ENCODE data around the gene CTIF.

- no peak for TF ChIP-seq EZH2 (IDR thresholded peaks at IDR 0.05)
- TF ChIP-seq FOXP2 (optimal IDR thresholded peaks at IDR 0.05; ENCODE audit: control extremely low read depth, extremely low read length, insufficient read depth): no peak
Observed at GRCh38 chr18:48797841-48798255, 259.0 kb downstream of the CTIF start.
